ENCODE data around the gene CASP2. TPM values are rescaled to one million over a fixed set of nuclear protein-coding genes. Genes with fewer than 3 reads are reported as not detected.

Gene CASP2
- total and polyA plus RNA-seq, 2 of the 8 experiments (the other 6 are each of a cell fraction or from before 2014, with no cell fraction given): 23.7 to 35.3 TPM

- no peaks in the 10 kb centered on the region for H3K79me2 ChIP-seq (ENCODE audit: control insufficient read depth in 1 of 2, insufficient read depth in 2 of 2, low read length in 2 of 2)
- FAIRE-seq: no peak
- H3K23me2 ChIP-seq (ENCODE audit: low read depth, low read length): no peaks in the 10 kb centered on the region
- H2BK12ac ChIP-seq (ENCODE audit: low read depth, low read length): no peak overlapping the region
- POLR2A ChIA-PET (ENCODE audit: partially characterized antibody): interaction anchor here (1.5 to 1.6 kb wide), 2 partner anchors 8 to 20 kb away, joined by 5 to 6 read pairs; no protein-coding TSS in a partner anchor
- no peak overlapping the region for H3K14ac ChIP-seq (ENCODE audit: insufficient read length)
- H3K4ac ChIP-seq (replicated peaks; ENCODE audit: insufficient read length, low read depth, low read length): no peak overlapping the region
- H4K91ac ChIP-seq (replicated peaks; ENCODE audit: insufficient read length, low read length): no peak overlapping the region
- no peak overlapping the region for H2BK5ac ChIP-seq (ENCODE audit: low read depth, low read length)
- H3K27ac ChIP-seq (ENCODE audit: low read depth, low read length): no peak overlapping the region
- no peak for TF ChIP-seq USF2 (IDR thresholded peaks at IDR 0.05; ENCODE audit: low read length)
- peak; percentile 19 to 55 (median 29); a peak in 3 of 4 replicates for TF ChIP-seq CTCF (IDR thresholded peaks at IDR 0.05; ENCODE audit: control extremely low read depth in 1 of 3, insufficient read depth in 1 of 3, low read depth in 1 of 3, low read length in 3 of 3)
- no peak for TF ChIP-seq GTF2F1 (IDR thresholded peaks at IDR 0.05; ENCODE audit: borderline replicate concordance, low read depth, low read length)
- TF ChIP-seq POLR2A (IDR thresholded peaks at IDR 0.05; ENCODE audit: control extremely low read depth in 1 of 2, low read depth in 2 of 2, low read length in 2 of 2): no peak
- TF ChIP-seq TAF7 (optimal IDR thresholded peaks at IDR 0.05; ENCODE audit: borderline replicate concordance, low read depth, low read length): no peak
- peak; percentile 43 to 44; a peak in 3 of 4 replicates for TF ChIP-seq RAD21 (IDR thresholded peaks at IDR 0.05 in 1 of 2, conservative IDR thresholded peaks at IDR 0.05 in 1 of 2; ENCODE audit: low read depth in 2 of 2, low read length in 2 of 2)
- TF ChIP-seq BACH1 (IDR thresholded peaks at IDR 0.05; ENCODE audit: low read length): no peak
- no peak for TF ChIP-seq RXRA (IDR thresholded peaks at IDR 0.05; ENCODE audit: insufficient read depth, low read depth, low read length)
- no peaks in the 10 kb centered on the region for H3K4me1 ChIP-seq (replicated peaks in 1 of 4; ENCODE audit: control insufficient read depth in 3 of 4, insufficient read depth in 4 of 4, low read length in 3 of 4)
- H3K36me3 ChIP-seq (ENCODE audit: control insufficient read depth in 2 of 4, insufficient read depth in 4 of 4, low read length in 3 of 4): no peaks in the 10 kb centered on the region
- H2AK5ac ChIP-seq (ENCODE audit: low read depth, low read length): no peak overlapping the region
- no peak overlapping the region for H2BK120ac ChIP-seq (replicated peaks; ENCODE audit: low read depth, low read length)
- H3K56ac ChIP-seq (replicated peaks; ENCODE audit: insufficient read length, low read depth, low read length): no peak overlapping the region
- no peak for DNase-seq (ENCODE audit: low read depth in 1 of 2, low spot score in 2 of 2)
- no peak overlapping the region for H4K8ac ChIP-seq (ENCODE audit: extremely low read depth, insufficient read depth, low read length)
- no peak overlapping the region for H2BK20ac ChIP-seq (ENCODE audit: low read length)
- H3K4me2 ChIP-seq (ENCODE audit: insufficient read depth in 1 of 2, low read depth in 2 of 2, low read length in 2 of 2): no peak overlapping the region
- no peak overlapping the region for H4K5ac ChIP-seq (ENCODE audit: insufficient read length, low read depth, low read length)
- H3K9me3 ChIP-seq (ENCODE audit: insufficient read depth in 2 of 2, low read depth in 1 of 2, low read length in 1 of 2): no peaks in the 10 kb centered on the region
- no peaks in the 10 kb centered on the region for H3K27me3 ChIP-seq (replicated peaks in 1 of 4; ENCODE audit: control insufficient read depth in 3 of 4, extremely low read depth in 1 of 4, insufficient read depth in 3 of 4, low read length in 3 of 4)
- H2BK15ac ChIP-seq (ENCODE audit: low read length): no peak overlapping the region
- no peak overlapping the region for H3K23ac ChIP-seq (ENCODE audit: insufficient read length)
- H2AFZ ChIP-seq (ENCODE audit: low read length): no peak overlapping the region
- no peaks in the 10 kb centered on the region for H3K79me1 ChIP-seq (ENCODE audit: low read depth, low read length)
- no peak overlapping the region for H3K9ac ChIP-seq (replicated peaks in 1 of 4; ENCODE audit: extremely low read depth in 1 of 4, low read depth in 3 of 4, low read length in 3 of 4)
- WGBS, 2 experiments (ENCODE audit: extremely low coverage in 1 of 2, insufficient coverage in 1 of 2, insufficient read length in 1 of 2, insufficient replicate concordance in 2 of 2, low coverage in 1 of 2, low lambda C conversion rate in 2 of 2, missing lambda C conversion rate in 1 of 2): 84% methylated on average over 10 of the region's 10 CpGs; no CpG with 5 or more reads in 1 of the 2 experiments
- no peaks in the 10 kb centered on the region for H4K20me1 ChIP-seq (replicated peaks in 1 of 2; ENCODE audit: control insufficient read depth in 1 of 2, insufficient read depth in 2 of 2, low read length in 2 of 2)
- H3K18ac ChIP-seq (ENCODE audit: extremely low read depth, low read length): no peak overlapping the region
- H3K4me3 ChIP-seq (ENCODE audit: extremely low read depth in 1 of 4, insufficient read depth in 2 of 4, low read depth in 3 of 4, low read length in 4 of 4): no peak overlapping the region
- CTCF ChIA-PET (ENCODE audit: partially characterized antibody): interaction anchor here (1.0 to 4.2 kb wide), 9 partner anchors 8 to 86 kb away, joined by 3 to 32 read pairs (median 6); partner anchors contain the start of gene EPHA1
Observed at GRCh38 chr7:143329471-143330170, 41.5 kb downstream of the CASP2 start.

All from H1 (cell line).